Right atrium auricular region (tissue), 2 donors: Measurements from ENCODE around the gene KIT. TPM values are rescaled to one million over a fixed set of nuclear protein-coding genes. Genes with fewer than 3 reads are reported as not detected.

Experiments used
- DNase-seq: peaks from one replicate; pipeline ENCODE4 v3.0.0-alpha.2; 2019; ENCODE audit warnings: low spot score
- H3K27ac ChIP-seq, 2 donors: fragments of 200-600 bp; sonication (generic); 1 replicate in 1 of 2; 2 replicates in 1 of 2; pipeline ENCODE4 v1.5.1; 2016 to 2019
- H3K27me3 ChIP-seq, 2 donors: fragments of 200-600 bp; sonication (generic); one replicate each; pipeline versions ENCODE4 v1.5.1 to v1.6.0; 2017 to 2019
- H3K36me3 ChIP-seq: fragments of 200-600 bp; sonication (generic); one replicate; pipeline ENCODE4 v1.5.1; 2016
- H3K4me1 ChIP-seq, 2 donors: fragments of 200-600 bp; sonication (generic); one replicate each; pipeline versions ENCODE4 v1.5.1 to v1.6.0; 2017 to 2019
- H3K4me3 ChIP-seq, 2 donors: fragments of 200-600 bp; sonication (generic); 1 replicate in 1 of 2; 2 replicates in 1 of 2; pipeline ENCODE4 v1.5.1; 2017 to 2019; ENCODE audit warnings: mild to moderate bottlenecking in 1 of 2, moderate library complexity in 1 of 2
- H3K9me3 ChIP-seq, 2 donors: fragments of 200-600 bp; sonication (generic); one replicate each; pipeline ENCODE4 v1.5.1; 2019
- CTCF ChIP-seq, 2 donors: fragments of 200-600 bp; sonication (generic); IDR thresholded peaks; one replicate each; pipeline ENCODE4 v1.5.1; 2019; ENCODE audit warnings: antibody characterized with exemption in 2 of 2
- total RNA-seq, 2 donors: library from RNA; depleted of rRNA; stranded (reverse); fragments of >200 nt; gene quantifications; one replicate each; pipeline ENCODE4 v1.1.0, GENCODE V29; 2016

The KIT gene
- total RNA-seq, 2 donors from 2014 or later: 1.5 to 2.6 TPM

- no peaks in the 10 kb centered on the region for H3K4me1 ChIP-seq
- no peak for DNase-seq
Observed at GRCh38 chr4:54737421-54737820, 79.7 kb downstream of the KIT start.

GRCh38 chr4:54741202-54741601 is 83.4 kb downstream of the KIT start:
- no peak for DNase-seq
- no peaks in the 10 kb centered on the region for H3K36me3 ChIP-seq
- H3K9me3 ChIP-seq: no peaks in the 10 kb centered on the region
- no peak for TF ChIP-seq CTCF (IDR thresholded peaks at IDR 0.05)
- H3K4me1 ChIP-seq: no peaks in the 10 kb centered on the region
- no peak overlapping the region for H3K4me3 ChIP-seq
- no peak overlapping the region for H3K27ac ChIP-seq
- H3K27me3 ChIP-seq: no peaks in the 10 kb centered on the region

More at GRCh38 chr4:54737421-54737820, 79.7 kb downstream of the KIT start:
- no peaks in the 10 kb centered on the region for H3K9me3 ChIP-seq
- no peak overlapping the region for H3K4me3 ChIP-seq
- H3K36me3 ChIP-seq: no peaks in the 10 kb centered on the region
- no peaks in the 10 kb centered on the region for H3K27me3 ChIP-seq
- no peak overlapping the region for H3K27ac ChIP-seq
- no peak for TF ChIP-seq CTCF (IDR thresholded peaks at IDR 0.05)

- H3K36me3 ChIP-seq: no peaks in the 10 kb centered on the region
- TF ChIP-seq CTCF (IDR thresholded peaks at IDR 0.05): no peak
- no peak overlapping the region for H3K27ac ChIP-seq
- H3K4me1 ChIP-seq: no peaks in the 10 kb centered on the region
- H3K4me3 ChIP-seq: no peak overlapping the region
- no peaks in the 10 kb centered on the region for H3K9me3 ChIP-seq
- DNase-seq: no peak
- no peaks in the 10 kb centered on the region for H3K27me3 ChIP-seq
Observed at GRCh38 chr4:54742636-54743399, 85.1 kb downstream of the KIT start.

- no peaks in the 10 kb centered on the region for H3K27me3 ChIP-seq
- no peak for TF ChIP-seq CTCF (IDR thresholded peaks at IDR 0.05)
- DNase-seq: no peak
- no peaks in the 10 kb centered on the region for H3K9me3 ChIP-seq
- H3K36me3 ChIP-seq: no peaks in the 10 kb centered on the region
- H3K4me3 ChIP-seq: no peak overlapping the region
- no peak overlapping the region for H3K27ac ChIP-seq
- no peaks in the 10 kb centered on the region for H3K4me1 ChIP-seq
Observed at GRCh38 chr4:54743562-54743961, 85.8 kb downstream of the KIT start.

GRCh38 chr4:54744487-54744886 is 86.7 kb downstream of the KIT start:
- DNase-seq: no peak
- Histone ChIP-seq H3K36me3 (no peaks in the 10 kb centered on the region), H3K4me1 (no peaks in the 10 kb centered on the region), H3K9me3 (no peaks in the 10 kb centered on the region), H3K27ac (no peak overlapping the region), H3K27me3 (no peaks in the 10 kb centered on the region), H3K4me3 (no peak overlapping the region)
- no peak for TF ChIP-seq CTCF (IDR thresholded peaks at IDR 0.05)
